IMR-90 (cell line): Measurements from ENCODE around the gene FGG. TPM values are rescaled to one million over a fixed set of nuclear protein-coding genes. Genes with fewer than 3 reads are reported as not detected.

Source experiments
- ATAC-seq: fragments of 200-7000 bp; cut with Tn5 transposase; 2 replicates; pipeline ENCODE4 v1.9.1; 2020; ENCODE audit warnings: low read depth, mild to moderate bottlenecking, moderate library complexity
- BruUV-seq: library from RNA; stranded (reverse); fragments of 400-500 nt; replicated peaks from 2 replicates; lab custom pipeline; 2021; lab: Mats Ljungman, UMichigan
- CTCF ChIA-PET: fragments of 300-600 bp; formaldehyde crosslinking; extraction: SDS; loops from one replicate; lab custom pipeline; 2021; ENCODE audit warnings: antibody characterized with exemption; lab: Yijun Ruan, JAX
- POLR2A ChIA-PET: fragments of 300-600 bp; sonication (Branson Sonifier 250); formaldehyde crosslinking; loops from one replicate; lab custom pipeline; 2022; ENCODE audit warnings: antibody characterized with exemption; ENCODE audit not compliant: unreplicated experiment; lab: Charles Lee
- DNase-seq: peaks from one replicate; pipeline ENCODE4 v3.0.0; 2013
- H2AFZ ChIP-seq: replicated peaks from 2 replicates; pipeline ENCODE3; 2013; ENCODE audit warnings: low read length, mild to moderate bottlenecking; ENCODE audit not compliant: poor library complexity
- H2AK5ac ChIP-seq: 2 replicates; pipeline ENCODE4 v1.6.1; 2013; ENCODE audit warnings: low read depth, low read length, inconsistent platforms
- H2AK9ac ChIP-seq: replicated peaks from 2 replicates; pipeline ENCODE3; 2013; ENCODE audit warnings: mild to moderate bottlenecking, low read depth, low read length, moderate library complexity; ENCODE audit not compliant: poor library complexity
- H2BK120ac ChIP-seq: 2 replicates; pipeline ENCODE4 v1.6.1; 2013; ENCODE audit warnings: low read depth, low read length, inconsistent platforms
- H2BK15ac ChIP-seq: 3 replicates; pipeline ENCODE4 v1.6.1; 2013; ENCODE audit warnings: low read depth, low read length, inconsistent platforms
- H2BK20ac ChIP-seq: 2 replicates; pipeline ENCODE4 v1.6.1; 2013; ENCODE audit warnings: low read depth, mild to moderate bottlenecking, inconsistent platforms, low read length, moderate library complexity
- H2BK5ac ChIP-seq: 2 replicates; pipeline ENCODE4 v1.6.1; 2013; ENCODE audit warnings: mild to moderate bottlenecking, low read depth, low read length, inconsistent platforms; ENCODE audit not compliant: poor library complexity, severe bottlenecking
- H3K14ac ChIP-seq: replicated peaks from 2 replicates; pipeline ENCODE4 v1.6.1; 2013; ENCODE audit warnings: low read depth, low read length, inconsistent platforms
- H3K18ac ChIP-seq: 2 replicates; pipeline ENCODE4 v1.6.1; 2013; ENCODE audit warnings: low read depth, low read length, control low read depth
- H3K23ac ChIP-seq: 2 replicates; pipeline ENCODE4 v1.6.1; 2013; ENCODE audit warnings: low read depth, low read length, inconsistent platforms
- H3K27ac ChIP-seq: 2 replicates; pipeline ENCODE4 v1.5.1; 2013; ENCODE audit warnings: mild to moderate bottlenecking, control low read depth, low read length; ENCODE audit not compliant: insufficient read depth
- H3K27me3 ChIP-seq: 2 replicates; pipeline ENCODE4 v1.6.1; 2013; ENCODE audit warnings: low read length; ENCODE audit not compliant: control insufficient read depth, insufficient read depth
- H3K36me3 ChIP-seq: 2 replicates; pipeline ENCODE4 v1.6.1; 2013; ENCODE audit warnings: low read length, mixed read lengths; ENCODE audit not compliant: control insufficient read depth, insufficient read depth
- H3K4ac ChIP-seq: 2 replicates; pipeline ENCODE4 v1.6.1; 2013; ENCODE audit warnings: low read depth, low read length, inconsistent platforms
- H3K4me1 ChIP-seq: 2 replicates; pipeline ENCODE4 v1.6.1; 2013; ENCODE audit warnings: low read length, mixed read lengths; ENCODE audit not compliant: control insufficient read depth, insufficient read depth
- H3K4me2 ChIP-seq: 2 replicates; pipeline ENCODE4 v1.6.1; 2013; ENCODE audit warnings: low read depth, mild to moderate bottlenecking, control low read depth, low read length, moderate library complexity
- H3K4me3 ChIP-seq: 2 replicates; pipeline ENCODE4 v1.5.1; 2013; ENCODE audit warnings: low read depth, mild to moderate bottlenecking, control low read depth, low read length, moderate library complexity; ENCODE audit not compliant: insufficient read depth
- H3K56ac ChIP-seq: 2 replicates; pipeline ENCODE4 v1.6.1; 2013; ENCODE audit warnings: low read length, inconsistent platforms; ENCODE audit not compliant: insufficient read depth; ENCODE audit errors: extremely low read depth
- H3K79me1 ChIP-seq, 2 experiments: 2 replicates each; pipeline ENCODE4 v1.6.1; 2013; ENCODE audit warnings: low read length in 2 of 2, inconsistent platforms in 1 of 2, low read depth in 1 of 2
- H3K9ac ChIP-seq: 2 replicates; pipeline ENCODE4 v1.6.1; 2013; ENCODE audit warnings: low read depth, low read length, control low read depth
- H3K9me1 ChIP-seq: 2 replicates; pipeline ENCODE4 v1.6.1; 2013; ENCODE audit warnings: low read length, inconsistent platforms; ENCODE audit not compliant: insufficient read depth
- H3K9me3 ChIP-seq: 2 replicates; pipeline ENCODE4 v1.6.1; 2013; ENCODE audit warnings: low read length; ENCODE audit not compliant: control insufficient read depth, insufficient read depth
- H4K20me1 ChIP-seq: 2 replicates; pipeline ENCODE4 v1.6.1; 2013; ENCODE audit warnings: low read length, inconsistent platforms; ENCODE audit not compliant: insufficient read depth
- H4K5ac ChIP-seq: 2 replicates; pipeline ENCODE4 v1.6.1; 2013; ENCODE audit warnings: mild to moderate bottlenecking, low read depth, low read length, control low read depth
- H4K8ac ChIP-seq, 2 experiments: 2 replicates each; pipeline ENCODE4 v1.6.1; 2013; ENCODE audit warnings: low read depth in 2 of 2, low read length in 2 of 2, control low read depth in 1 of 2, inconsistent platforms in 1 of 2
- H4K91ac ChIP-seq: 2 replicates; pipeline ENCODE4 v1.6.1; 2013; ENCODE audit warnings: low read depth, low read length, inconsistent platforms; ENCODE audit not compliant: insufficient read depth
- BHLHE40 ChIP-seq: fragments of 150-350 bp; IDR thresholded peaks from 2 replicates; pipeline ENCODE4 v1.6.1; 2016; ENCODE audit warnings: mild to moderate bottlenecking, low read depth, low read length
- CEBPB ChIP-seq: IDR thresholded peaks from 2 replicates; pipeline ENCODE4 v1.6.1; 2012; ENCODE audit warnings: low read depth, low read length, improper control_type of control experiment
- CTCF ChIP-seq: conservative IDR thresholded peaks from 2 replicates; pipeline ENCODE4 v1.5.1; 2012; ENCODE audit warnings: mild to moderate bottlenecking, low read depth, low read length, improper control_type of control experiment
- FOS ChIP-seq: fragments of 150-350 bp; IDR thresholded peaks from 2 replicates; pipeline ENCODE4 v1.6.1; 2016; ENCODE audit warnings: low read depth, low read length
- MAFK ChIP-seq: IDR thresholded peaks from 2 replicates; pipeline ENCODE4 v1.6.1; 2012; ENCODE audit warnings: low read depth, low read length, improper control_type of control experiment
- MAZ ChIP-seq: IDR thresholded peaks from 2 replicates; pipeline ENCODE4 v1.6.1; 2012; ENCODE audit warnings: low read depth, mild to moderate bottlenecking, low read length, improper control_type of control experiment, moderate library complexity, borderline replicate concordance
- MXI1 ChIP-seq: IDR thresholded peaks from 2 replicates; pipeline ENCODE4 v1.6.1; 2012; ENCODE audit warnings: low read depth, mild to moderate bottlenecking, low read length, moderate library complexity, borderline replicate concordance
- NFE2L2 ChIP-seq: fragments of 150-350 bp; IDR thresholded peaks from 2 replicates; pipeline ENCODE4 v1.6.1; 2016; ENCODE audit warnings: low read depth, mild to moderate bottlenecking, low read length
- POLR2A ChIP-seq: IDR thresholded peaks from 2 replicates; pipeline ENCODE4 v1.6.1; 2012; ENCODE audit warnings: mild to moderate bottlenecking, low read depth, low read length
- RAD21 ChIP-seq: IDR thresholded peaks from 2 replicates; pipeline ENCODE4 v1.6.1; 2012; ENCODE audit warnings: low read length, improper control_type of control experiment
- RCOR1 ChIP-seq: IDR thresholded peaks from 2 replicates; pipeline ENCODE4 v1.6.1; 2012; ENCODE audit warnings: mild to moderate bottlenecking, low read length, improper control_type of control experiment; ENCODE audit not compliant: insufficient replicate concordance
- RFX5 ChIP-seq: IDR thresholded peaks from 2 replicates; pipeline ENCODE4 v1.8.0; 2012; ENCODE audit warnings: low read depth, mild to moderate bottlenecking, low read length, moderate library complexity
- WGBS, 2 experiments: methylation state at CpG; one replicate each; pipeline versions ENCODE4 v1.1.5 to v1.1.7; 2013; ENCODE audit warnings: missing lambda C conversion rate in 2 of 2; ENCODE audit not compliant: insufficient read length in 1 of 2; ENCODE audit errors: extremely low coverage in 2 of 2; 5-methylcytosine and 5-hydroxymethylcytosine counted together
- dilution Hi-C: fragments of 300-500 bp; cut with HindIII; formaldehyde crosslinking; loops from one replicate; pipeline ENCODE4 v1.14.3; 2018; ENCODE audit warnings: low sequenced_read_pairs; ENCODE audit not compliant: unreplicated experiment
- in situ Hi-C: fragments of 300-500 bp; cut with MboI; formaldehyde crosslinking; loops from 3 replicates; pipeline ENCODE4 v1.14.3; 2019; ENCODE audit warnings: low sequenced_read_pairs, inconsistent platforms, mixed read lengths
- intact Hi-C: fragments of 100-400 bp; cut with micrococcal nuclease; formaldehyde crosslinking; loops from 2 replicates; pipeline ENCODE4 v1.10.0; 2022
- polyA plus RNA-seq, 3 experiments: library from polyadenylated mRNA; depleted of rRNA; stranded (reverse); fragments of >200 nt; gene quantifications; 2 replicates each; pipeline ENCODE4 v1.2.3, GENCODE V29; 2012; ENCODE audit warnings: low replicate concordance in 1 of 3
- total RNA-seq: library from RNA; depleted of rRNA; stranded (reverse); fragments of >200 nt; gene quantifications from 2 replicates; pipeline ENCODE4 v1.2.3, GENCODE V29; 2012
- TF ChIP-seq, protein P1 (sequence below): fragments of 150-350 bp; IDR thresholded peaks from 2 replicates; pipeline ENCODE4 v1.6.1; 2016; ENCODE audit warnings: low read depth, mild to moderate bottlenecking, low read length, moderate library complexity, borderline replicate concordance
- TF ChIP-seq, protein P2 (sequence below): fragments of 150-350 bp; IDR thresholded peaks from 2 replicates; pipeline ENCODE4 v1.6.1; 2017; ENCODE audit warnings: mild to moderate bottlenecking, antibody characterized with exemption, low read length, low read depth

The FGG gene
- total and polyA plus RNA-seq, 2 of the 4 experiments (the other 2 are of a cell fraction) = not detected

GRCh38 chr4:154562697-154563254, 49.7 kb downstream of the FGG start, which contains the start of gene FGB:
FGB (plus strand) TSS chr4:154563011; CDS start chr4:154563019, 8 bp downstream.
- DNase-seq (no peak), ATAC-seq (no peak)
- intact Hi-C loops = no loop called here
- Histone ChIP-seq H3K14ac (no peak within 1 kb of the TSS), H3K4ac (no peak within 1 kb of the TSS), H3K23ac (no peak within 1 kb of the TSS), H2AFZ (no peak within 1 kb of the TSS), H3K36me3 (no peaks in the 10 kb centered on the region), H4K20me1 (no peaks in the 10 kb centered on the region), H3K27me3 (no peaks in the 10 kb centered on the region; the same call in 1 of the 2 replicates), H2AK9ac (no peak within 1 kb of the TSS), H3K18ac (no peak within 1 kb of the TSS), H3K79me1 (no peaks in the 10 kb centered on the region), H4K8ac (no peak within 1 kb of the TSS), H2AK5ac (no peak within 1 kb of the TSS), H2BK15ac (no peak within 1 kb of the TSS), H4K5ac (no peak within 1 kb of the TSS), H3K27ac (no peak within 1 kb of the TSS), H2BK20ac (no peak within 1 kb of the TSS), H3K4me3 (no peak within 1 kb of the TSS), H4K91ac (no peak within 1 kb of the TSS), H3K4me1 (no peaks in the 10 kb centered on the region; the same call in 1 of the 2 replicates), H2BK5ac (no peak within 1 kb of the TSS), H3K9me3 (no peaks in the 10 kb centered on the region), H3K56ac (no peak within 1 kb of the TSS), H3K9me1 (no peaks in the 10 kb centered on the region), H2BK120ac (no peak within 1 kb of the TSS), H3K4me2 (no peak within 1 kb of the TSS), H3K9ac (no peak within 1 kb of the TSS)
- in situ Hi-C loops = loop anchor here (25.0 kb wide), 1 partner anchor 800 kb away; no protein-coding TSS in a partner anchor
- dilution Hi-C loops = no loop called here
- TF ChIP-seq MAFK (no peak), RAD21 (no peak), MXI1 (no peak), CEBPB (no peak), RCOR1 (no peak), POLR2A (no peak), MAZ (no peak), NFE2L2 (no peak), FOS (no peak), CTCF (no peak), BHLHE40 (no peak), RFX5 (no peak)
- TF ChIP-seq, protein P1, sequence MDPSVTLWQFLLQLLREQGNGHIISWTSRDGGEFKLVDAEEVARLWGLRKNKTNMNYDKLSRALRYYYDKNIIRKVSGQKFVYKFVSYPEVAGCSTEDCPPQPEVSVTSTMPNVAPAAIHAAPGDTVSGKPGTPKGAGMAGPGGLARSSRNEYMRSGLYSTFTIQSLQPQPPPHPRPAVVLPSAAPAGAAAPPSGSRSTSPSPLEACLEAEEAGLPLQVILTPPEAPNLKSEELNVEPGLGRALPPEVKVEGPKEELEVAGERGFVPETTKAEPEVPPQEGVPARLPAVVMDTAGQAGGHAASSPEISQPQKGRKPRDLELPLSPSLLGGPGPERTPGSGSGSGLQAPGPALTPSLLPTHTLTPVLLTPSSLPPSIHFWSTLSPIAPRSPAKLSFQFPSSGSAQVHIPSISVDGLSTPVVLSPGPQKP = no peak
- TF ChIP-seq, protein P2, sequence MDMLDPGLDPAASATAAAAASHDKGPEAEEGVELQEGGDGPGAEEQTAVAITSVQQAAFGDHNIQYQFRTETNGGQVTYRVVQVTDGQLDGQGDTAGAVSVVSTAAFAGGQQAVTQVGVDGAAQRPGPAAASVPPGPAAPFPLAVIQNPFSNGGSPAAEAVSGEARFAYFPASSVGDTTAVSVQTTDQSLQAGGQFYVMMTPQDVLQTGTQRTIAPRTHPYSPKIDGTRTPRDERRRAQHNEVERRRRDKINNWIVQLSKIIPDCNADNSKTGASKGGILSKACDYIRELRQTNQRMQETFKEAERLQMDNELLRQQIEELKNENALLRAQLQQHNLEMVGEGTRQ = no peak
- ChIA-PET CTCF (interaction anchor here (1.2 to 1.5 kb wide), 2 partner anchors 11 to 56 kb away, joined by 4 to 6 read pairs; no protein-coding TSS in a partner anchor), POLR2A (no interaction called here)
- WGBS, 2 experiments = no CpG with 5 or more reads among the region's 2 CpGs
- no TSS peak for BruUV-seq
